GM12874 (cell line): ENCODE results near the gene DYSF.

ENCODE experiments used
- CTCF ChIP-seq: IDR thresholded peaks from 2 replicates; pipeline ENCODE4 v1.5.1; 2011; ENCODE audit warnings: low read depth, mild to moderate bottlenecking, control low read depth, low read length, moderate library complexity; ENCODE audit not compliant: insufficient read depth

The DYSF gene

GRCh38 chr2:71721362-71721665 lies 268.0 kb downstream of the DYSF start:
- no peak for TF ChIP-seq CTCF

GRCh38 chr2:71721669-71722068 lies 268.3 kb downstream of the DYSF start:
- no peak for TF ChIP-seq CTCF

GRCh38 chr2:71722286-71722685 lies 268.9 kb downstream of the DYSF start:
- no peak for TF ChIP-seq CTCF

- TF ChIP-seq CTCF = no peak
These were observed 271.4 kb downstream of the DYSF start for GRCh38 chr2:71724793-71725192.

- no peak for TF ChIP-seq CTCF
These were observed 272.5 kb downstream of the DYSF start for GRCh38 chr2:71725836-71726235.

GRCh38 chr2:71727562-71727961 lies 274.2 kb downstream of the DYSF start:
- no peak for TF ChIP-seq CTCF

GRCh38 chr2:71728036-71728435 lies 274.7 kb downstream of the DYSF start:
- no peak for TF ChIP-seq CTCF
